GM12878 (cell line): ENCODE results near the gene IL1RL2. TPM values are rescaled to one million over a fixed set of nuclear protein-coding genes. Genes with fewer than 3 reads are reported as not detected.

ENCODE experiments used
- ATAC-seq: fragments of 200-7000 bp; cut with Tn5 transposase; 3 replicates; pipeline ENCODE4 v1.9.1; 2020; ENCODE audit warnings: mild to moderate bottlenecking, moderate library complexity
- BruUV-seq: library from RNA; stranded (reverse); fragments of 400-500 nt; replicated peaks from 2 replicates; lab custom pipeline; 2021; lab: Mats Ljungman, UMichigan
- CTCF ChIA-PET: fragments of 300-600 bp; sonication (Branson Sonifier 250); formaldehyde crosslinking; extraction: SDS; loops from one replicate; lab custom pipeline; 2021; ENCODE audit warnings: inconsistent platforms; lab: Yijun Ruan, JAX
- POLR2A ChIA-PET: fragments of 350-600 bp; formaldehyde crosslinking; extraction: SDS; loops from one replicate; lab custom pipeline; 2021; ENCODE audit warnings: inconsistent platforms; lab: Charles Lee
- RAD21 ChIA-PET: fragments of 300-600 bp; sonication (Branson Sonifier 250); formaldehyde crosslinking; loops from one replicate; lab custom pipeline; 2023; ENCODE audit warnings: antibody characterized with exemption; ENCODE audit not compliant: unreplicated experiment; lab: Charles Lee
- SMC1A ChIA-PET: fragments of 300-600 bp; sonication (Branson Sonifier 250); formaldehyde crosslinking; loops from one replicate; lab custom pipeline; 2023; ENCODE audit not compliant: unreplicated experiment, uncharacterized antibody; lab: Charles Lee
- DNase-seq: peaks from one replicate; pipeline ENCODE4 v3.0.0-alpha.2; 2011; ENCODE audit warnings: low read depth, low spot score
- FAIRE-seq: peaks from 3 replicates; lab custom pipeline; 2011; peaks lifted over from hg19 to GRCh38; lab: Jason Lieb, UNC
- H2AFZ ChIP-seq: 2 replicates; pipeline ENCODE4 v1.6.0; 2011; ENCODE audit warnings: low read depth, low read length, control low read depth; ENCODE audit not compliant: control insufficient read depth
- H3K27ac ChIP-seq: 2 replicates; pipeline ENCODE4 v1.5.1; 2011; ENCODE audit warnings: control low read depth; ENCODE audit not compliant: control insufficient read depth, insufficient read depth
- H3K27me3 ChIP-seq, 2 experiments: replicated peaks in 1 of 2; 2 replicates each; pipeline versions ENCODE4 v1.6.0 to v1.6.1; 2011; ENCODE audit warnings: low read length in 1 of 2; ENCODE audit not compliant: control insufficient read depth in 2 of 2, insufficient read depth in 2 of 2
- H3K36me3 ChIP-seq, 2 experiments: 2 replicates each; pipeline ENCODE4 v1.5.1; 2011; ENCODE audit warnings: low read length in 1 of 2; ENCODE audit not compliant: control insufficient read depth in 2 of 2, insufficient read depth in 2 of 2
- H3K4me1 ChIP-seq: 2 replicates; pipeline ENCODE4 v1.6.1; 2011; ENCODE audit warnings: mild to moderate bottlenecking, low read length, moderate library complexity, mixed read lengths; ENCODE audit not compliant: control insufficient read depth, insufficient read depth
- H3K4me2 ChIP-seq: 2 replicates; pipeline ENCODE4 v1.6.0; 2011; ENCODE audit warnings: control low read depth; ENCODE audit not compliant: control insufficient read depth, insufficient read depth
- H3K4me3 ChIP-seq: fragments of 200-600 bp; sonication (generic); 2 replicates; pipeline ENCODE4 v1.5.1; 2016
- H3K79me2 ChIP-seq: 2 replicates; pipeline ENCODE4 v1.6.0; 2011; ENCODE audit warnings: low read length; ENCODE audit not compliant: control insufficient read depth, insufficient read depth
- H3K9ac ChIP-seq: 2 replicates; pipeline ENCODE4 v1.8.0; 2011; ENCODE audit warnings: low read length, control low read depth, mixed read lengths; ENCODE audit not compliant: control insufficient read depth, insufficient read depth
- H3K9me3 ChIP-seq: replicated peaks from 3 replicates; pipeline ENCODE4 v1.5.1; 2011; ENCODE audit warnings: mild to moderate bottlenecking, low read length; ENCODE audit not compliant: control insufficient read depth, insufficient read depth
- H4K20me1 ChIP-seq: 2 replicates; pipeline ENCODE4 v1.6.0; 2011; ENCODE audit not compliant: control insufficient read depth, insufficient read depth
- BRCA1 ChIP-seq: IDR thresholded peaks from 2 replicates; pipeline ENCODE4 v1.6.1; 2011; ENCODE audit warnings: low read depth, low read length, improper control_type of control experiment
- FOS ChIP-seq: IDR thresholded peaks from 3 replicates; pipeline ENCODE4 v1.6.1; 2011; ENCODE audit warnings: borderline replicate concordance; ENCODE audit not compliant: insufficient read length; ENCODE audit errors: extremely low read depth
- FOXM1 ChIP-seq: IDR thresholded peaks from 2 replicates; pipeline ENCODE4 v1.6.1; 2012; ENCODE audit warnings: low read depth, mild to moderate bottlenecking, inconsistent platforms, low read length, moderate library complexity
- KLF5 ChIP-seq: fragments of 450-650 bp; IDR thresholded peaks from 2 replicates; pipeline ENCODE4 v1.6.1; 2014; ENCODE audit warnings: mild to moderate bottlenecking; ENCODE audit not compliant: partially characterized antibody
- NFYB ChIP-seq: IDR thresholded peaks from 2 replicates; pipeline ENCODE4 v1.6.1; 2011; ENCODE audit warnings: low read depth, mild to moderate bottlenecking, low read length, improper control_type of control experiment, moderate library complexity; ENCODE audit not compliant: insufficient read depth
- PAX8 ChIP-seq: fragments of 450-650 bp; IDR thresholded peaks from 2 replicates; pipeline ENCODE4 v1.6.1; 2017; ENCODE audit warnings: mild to moderate bottlenecking, moderate library complexity
- PML ChIP-seq: IDR thresholded peaks from 2 replicates; pipeline ENCODE4 v1.6.1; 2012; ENCODE audit warnings: low read length, inconsistent platforms
- POLR2AphosphoS5 ChIP-seq: IDR thresholded peaks from 2 replicates; pipeline ENCODE4 v1.6.1; 2011; ENCODE audit warnings: mild to moderate bottlenecking, low read length, inconsistent platforms
- RCOR1 ChIP-seq: conservative IDR thresholded peaks from 2 replicates; pipeline ENCODE4 v1.6.1; 2012; ENCODE audit warnings: low read depth, low read length, improper control_type of control experiment
- SIX5 ChIP-seq: IDR thresholded peaks from 2 replicates; pipeline ENCODE4 v1.6.1; 2011; ENCODE audit warnings: mild to moderate bottlenecking, low read depth, low read length, moderate library complexity; ENCODE audit not compliant: severe bottlenecking
- TCF7 ChIP-seq: IDR thresholded peaks from 2 replicates; pipeline ENCODE4 v1.6.1; 2014; ENCODE audit warnings: antibody characterized with exemption, borderline replicate concordance
- ZNF687 ChIP-seq: fragments of 450-650 bp; IDR thresholded peaks from 2 replicates; pipeline ENCODE4 v1.6.1; 2017; ENCODE audit warnings: mild to moderate bottlenecking, moderate library complexity
- WGBS: methylation state at CpG from one replicate; pipeline ENCODE4 v1.1.6; 2016; ENCODE audit warnings: low lambda C conversion rate; ENCODE audit not compliant: insufficient replicate concordance, insufficient coverage; ENCODE audit errors: missing lambda C conversion rate; 5-methylcytosine and 5-hydroxymethylcytosine counted together
- in situ Hi-C: fragments of 300-500 bp; cut with MboI; formaldehyde crosslinking; loops from 9 replicates; pipeline ENCODE4 v1.14.3; 2018; ENCODE audit warnings: mixed read lengths
- intact Hi-C: fragments of 100-400 bp; cut with micrococcal nuclease; formaldehyde crosslinking; loops from one replicate; pipeline ENCODE4 v1.14.2; 2022; ENCODE audit not compliant: unreplicated experiment
- polyA plus RNA-seq, 11 experiments: library from polyadenylated mRNA; depleted of rRNA in 4 of 11; unstranded in 6 of 11; stranded (reverse) in 5 of 11; fragments of >200 nt; fragmentation: Nextera tagmentation in 4 of 11; fragmentation: Illumina TruSeq in 1 of 11; extraction: Ambion mirVana in 4 of 11; extraction: Trizol in 1 of 11; gene quantifications; 1 replicate in 1 of 11; 2 replicates in 10 of 11; pipeline versions ENCODE4 v1.2.1 to v1.2.3, GENCODE V29; 2011 to 2016; ENCODE audit warnings: inconsistent platforms in 2 of 11, missing spikeins in 2 of 11, low read depth in 1 of 11
- total RNA-seq, 4 experiments: library from RNA; depleted of rRNA in 3 of 4; stranded (reverse); fragments of >200 nt in 3 of 4; fragmentation: Illumina TruSeq in 1 of 4; extraction: Trizol in 1 of 4; gene quantifications; 2 replicates each; pipeline versions ENCODE4 v1.2.1 to v1.2.3, GENCODE V29; 2013 to 2021

IL1RL2 gene
- total and polyA plus RNA-seq, 10 of the 15 experiments (the other 5 are each of a cell fraction or from before 2014, with no cell fraction given) = not detected

- ChIA-PET CTCF (interaction anchor here (1.3 to 2.1 kb wide), 2 partner anchors 19 to 30 kb away, joined by 4 read pairs; no protein-coding TSS in a partner anchor), POLR2A (no interaction called here), SMC1A (interaction anchor here (0.6 to 0.9 kb wide), 2 partner anchors 17 to 148 kb away, joined by 3 read pairs; no protein-coding TSS in a partner anchor), RAD21 (no interaction called here)
- Histone ChIP-seq H3K27ac (no peak overlapping the region), H2AFZ (no peak overlapping the region), H3K9ac (no peak overlapping the region), H3K27me3 (no peaks in the 10 kb centered on the region; a peak in 1 of 4 replicates), H3K79me2 (no peaks in the 10 kb centered on the region), H3K4me3 (no peak overlapping the region), H3K4me2 (no peak overlapping the region), H4K20me1 (no peaks in the 10 kb centered on the region), H3K36me3 (no peaks in the 10 kb centered on the region), H3K4me1 (no peaks in the 10 kb centered on the region), H3K9me3 (no peaks in the 10 kb centered on the region)
- in situ Hi-C loops (no loop called here), intact Hi-C loops (no loop called here)
- ATAC-seq = no peak
- no peak for TF ChIP-seq POLR2AphosphoS5
- no peak for TF ChIP-seq TCF7
- no peak for TF ChIP-seq PAX8
- no peak for TF ChIP-seq SIX5
- no peak for TF ChIP-seq PML
- no peak for TF ChIP-seq FOXM1
- no peak for TF ChIP-seq FOS
- no peak for TF ChIP-seq BRCA1
- TF ChIP-seq KLF5 = no peak
- TF ChIP-seq RCOR1 = no peak
- TF ChIP-seq ZNF687 = no peak
- no peak for TF ChIP-seq NFYB
- FAIRE-seq = no peak
- 11% methylated on average over 2 of the region's 2 CpGs for WGBS
- BruUV-seq = no TSS peak
- no peak for DNase-seq
Observed at GRCh38 chr2:102282678-102283091, 95.9 kb downstream of the IL1RL2 start.
